ENCODE measurements around the gene VSTM4. TPM values are rescaled to one million over a fixed set of nuclear protein-coding genes. Genes with fewer than 3 reads are reported as not detected.

VSTM4 gene
- total and polyA plus RNA-seq, 9 of the 15 experiments (the other 6 are each of a cell fraction or from before 2014, with no cell fraction given): 1.0 to 7.9 (median 3.0) TPM

- TF ChIP-seq PRMT5 (CRISPR knock-in tag; IDR thresholded peaks at IDR 0.05) (no peak), ZKSCAN8 (CRISPR knock-in tag; IDR thresholded peaks at IDR 0.05) (no peak), NCOA2 (IDR thresholded peaks at IDR 0.05; ENCODE audit: partially characterized antibody in 2 of 2) (no peak), ZNF165 (CRISPR knock-in tag; IDR thresholded peaks at IDR 0.05; ENCODE audit: borderline replicate concordance) (no peak), SUPT5H (IDR thresholded peaks at IDR 0.05) (no peak), HNRNPH1 (optimal IDR thresholded peaks at IDR 0.05; ENCODE audit: low read depth, low read length) (no peak), GMEB1 (CRISPR knock-in tag; IDR thresholded peaks at IDR 0.05) (no peak), IRF9 (tag; IDR thresholded peaks at IDR 0.05) (no peak), TEAD2 (tag; IDR thresholded peaks at IDR 0.05) (no peak), RFX7 (CRISPR knock-in tag; IDR thresholded peaks at IDR 0.05) (no peak), HDAC6 (IDR thresholded peaks at IDR 0.05; ENCODE audit: low read depth, low read length) (no peak), ZNF695 (CRISPR knock-in tag; IDR thresholded peaks at IDR 0.05) (no peak), TBL1XR1 (IDR thresholded peaks at IDR 0.05; ENCODE audit: low read length in 2 of 2) (no peak), POLR2A (conservative IDR thresholded peaks at IDR 0.05) (no peak), E2F6 (IDR thresholded peaks at IDR 0.05; ENCODE audit: borderline replicate concordance in 1 of 2, extremely low read depth in 1 of 2, insufficient read depth in 1 of 2, insufficient read length in 1 of 2, low read depth in 1 of 2, low read length in 1 of 2, poor library complexity in 1 of 2, severe bottlenecking in 1 of 2) (no peak), IRF2 (CRISPR knock-in tag; IDR thresholded peaks at IDR 0.05) (no peak), THRB (CRISPR knock-in tag; conservative IDR thresholded peaks at IDR 0.05) (0 out of 2 replicates have a peak, but pooled peaks have one; percentile 21), ZNF589 (CRISPR knock-in tag; IDR thresholded peaks at IDR 0.05; ENCODE audit: low read depth) (no peak), TEAD1 (CRISPR knock-in tag; IDR thresholded peaks at IDR 0.05) (no peak), MTA3 (IDR thresholded peaks at IDR 0.05; ENCODE audit: borderline replicate concordance) (no peak), ILK (tag; IDR thresholded peaks at IDR 0.05; ENCODE audit: borderline replicate concordance, low read depth) (no peak), LARP7 (IDR thresholded peaks at IDR 0.05) (peak; percentile 83), CREB1 (IDR thresholded peaks at IDR 0.05) (no peak), CREB1 (CRISPR knock-in tag; IDR thresholded peaks at IDR 0.05) (no peak), GABPA (tag; conservative IDR thresholded peaks at IDR 0.05; ENCODE audit: low read depth) (no peak), ZNF143 (CRISPR knock-in tag; IDR thresholded peaks at IDR 0.05) (no peak)
Observed at GRCh38 chr10:49033939-49034338, 81.4 kb downstream of the VSTM4 start (continued).
